H1 (cell line): ENCODE data around the gene RPL14. TPM values are rescaled to one million over a fixed set of nuclear protein-coding genes. Genes with fewer than 3 reads are reported as not detected.

Experiments
- CTCF ChIA-PET: fragments of 300-600 bp; sonication (Branson Sonifier 250); formaldehyde crosslinking; loops from one replicate; lab custom pipeline; 2021; ENCODE audit not compliant: partially characterized antibody; lab: Charles Lee
- POLR2A ChIA-PET: fragments of 300-600 bp; sonication (Branson Sonifier 250); formaldehyde crosslinking; loops from one replicate; lab custom pipeline; 2021; ENCODE audit warnings: inconsistent platforms; ENCODE audit not compliant: partially characterized antibody; lab: Charles Lee
- DNase-seq, 2 experiments: peaks; one replicate each; pipeline versions ENCODE4 v3.0.0 to v3.0.0-alpha.2; 2010 to 2022; ENCODE audit warnings: low spot score in 2 of 2, low read depth in 1 of 2, mixed read lengths in 1 of 2
- FAIRE-seq: peaks from 2 replicates; lab custom pipeline; 2011; peaks lifted over from hg19 to GRCh38; lab: Jason Lieb, UNC
- H2AFZ ChIP-seq: 2 replicates; pipeline ENCODE4 v1.8.1; 2012; ENCODE audit warnings: low read length, inconsistent platforms
- H2AK5ac ChIP-seq: 2 replicates; pipeline ENCODE4 v1.6.1; 2013; ENCODE audit warnings: low read depth, low read length
- H2BK120ac ChIP-seq: replicated peaks from 2 replicates; pipeline ENCODE3; 2013; ENCODE audit warnings: low read depth, low read length, inconsistent platforms
- H2BK12ac ChIP-seq: 2 replicates; pipeline ENCODE4 v1.6.1; 2013; ENCODE audit warnings: low read depth, low read length
- H2BK15ac ChIP-seq: 2 replicates; pipeline ENCODE4 v1.6.1; 2013; ENCODE audit warnings: low read length
- H2BK20ac ChIP-seq: 2 replicates; pipeline ENCODE4 v1.6.1; 2013; ENCODE audit warnings: low read length
- H2BK5ac ChIP-seq: 2 replicates; pipeline ENCODE4 v1.6.1; 2013; ENCODE audit warnings: low read depth, low read length
- H3K14ac ChIP-seq: 2 replicates; pipeline ENCODE4 v1.6.1; 2013; ENCODE audit warnings: inconsistent platforms; ENCODE audit not compliant: insufficient read length
- H3K18ac ChIP-seq: 2 replicates; pipeline ENCODE4 v1.6.1; 2013; ENCODE audit warnings: low read length; ENCODE audit errors: extremely low read depth
- H3K23ac ChIP-seq: 2 replicates; pipeline ENCODE4 v1.6.1; 2013; ENCODE audit warnings: inconsistent platforms; ENCODE audit not compliant: insufficient read length
- H3K23me2 ChIP-seq: 2 replicates; pipeline ENCODE4 v1.6.1; 2013; ENCODE audit warnings: low read depth, low read length
- H3K27ac ChIP-seq: 2 replicates; pipeline ENCODE4 v1.6.1; 2011; ENCODE audit warnings: low read depth, low read length, inconsistent platforms
- H3K27me3 ChIP-seq, 4 experiments: replicated peaks in 1 of 4; 1 replicate in 1 of 4; 2 replicates in 3 of 4; pipeline versions ENCODE4 v1.6.1 to v1.8.1; 2011 to 2013; ENCODE audit warnings: low read length in 3 of 4, mild to moderate bottlenecking in 3 of 4, inconsistent platforms in 2 of 4, mixed read lengths in 2 of 4, moderate library complexity in 1 of 4; ENCODE audit not compliant: control insufficient read depth in 3 of 4, insufficient read depth in 3 of 4; ENCODE audit errors: extremely low read depth in 1 of 4
- H3K36me3 ChIP-seq, 4 experiments: 2 replicates each; pipeline versions ENCODE4 v1.6.1 to v1.8.1; 2011 to 2013; ENCODE audit warnings: mild to moderate bottlenecking in 4 of 4, low read length in 3 of 4, moderate library complexity in 2 of 4, control low read depth in 1 of 4, inconsistent platforms in 1 of 4; ENCODE audit not compliant: insufficient read depth in 4 of 4, control insufficient read depth in 2 of 4
- H3K4ac ChIP-seq: replicated peaks from 2 replicates; pipeline ENCODE3; 2013; ENCODE audit warnings: low read length, low read depth, mixed read lengths, inconsistent platforms; ENCODE audit not compliant: insufficient read length
- H3K4me1 ChIP-seq, 4 experiments: replicated peaks in 1 of 4; 1 replicate in 1 of 4; 2 replicates in 3 of 4; pipeline versions ENCODE4 v1.6.1 to v1.8.1; 2011 to 2013; ENCODE audit warnings: low read length in 3 of 4, inconsistent platforms in 2 of 4, mixed read lengths in 1 of 4; ENCODE audit not compliant: insufficient read depth in 4 of 4, control insufficient read depth in 3 of 4
- H3K4me2 ChIP-seq, 2 experiments: 2 replicates each; pipeline versions ENCODE4 v1.6.1 to v1.8.1; 2011 to 2013; ENCODE audit warnings: low read depth in 2 of 2, low read length in 2 of 2, control low read depth in 1 of 2, inconsistent platforms in 1 of 2, mild to moderate bottlenecking in 1 of 2; ENCODE audit not compliant: insufficient read depth in 1 of 2
- H3K4me3 ChIP-seq, 4 experiments: fragments of 200-600, 300-600 bp in 1 of 4; sonication (generic), shearing (Covaris generic), sonication (Bioruptor Twin) in 1 of 4; 2 replicates each; pipeline versions ENCODE4 v1.5.1 to v1.8.1; 2011 to 2016; ENCODE audit warnings: low read length in 4 of 4, low read depth in 3 of 4, control low read depth in 2 of 4, inconsistent platforms in 2 of 4, mild to moderate bottlenecking in 2 of 4, mixed read lengths in 1 of 4, moderate library complexity in 1 of 4; ENCODE audit not compliant: insufficient read depth in 2 of 4; ENCODE audit errors: extremely low read depth in 1 of 4
- H3K56ac ChIP-seq: replicated peaks from 2 replicates; pipeline ENCODE3; 2013; ENCODE audit warnings: low read depth, mild to moderate bottlenecking, mixed read lengths, low read length, inconsistent platforms; ENCODE audit not compliant: insufficient read length
- H3K79me1 ChIP-seq: 2 replicates; pipeline ENCODE4 v1.6.1; 2013; ENCODE audit warnings: low read depth, low read length, control low read depth
- H3K79me2 ChIP-seq, 2 experiments: 2 replicates each; pipeline versions ENCODE4 v1.6.1 to v1.8.1; 2012 to 2013; ENCODE audit warnings: low read length in 2 of 2, mild to moderate bottlenecking in 2 of 2, inconsistent platforms in 1 of 2; ENCODE audit not compliant: insufficient read depth in 2 of 2, control insufficient read depth in 1 of 2
- H3K9ac ChIP-seq, 4 experiments: replicated peaks in 1 of 4; 1 replicate in 1 of 4; 2 replicates in 3 of 4; pipeline versions ENCODE4 v1.6.1 to v1.8.1; 2011 to 2013; ENCODE audit warnings: low read depth in 3 of 4, low read length in 3 of 4, control low read depth in 2 of 4, mild to moderate bottlenecking in 2 of 4, moderate library complexity in 2 of 4, inconsistent platforms in 1 of 4; ENCODE audit errors: extremely low read depth in 1 of 4
- H3K9me3 ChIP-seq, 2 experiments: 2 replicates each; pipeline versions ENCODE4 v1.6.1 to v1.8.1; 2012 to 2013; ENCODE audit warnings: mild to moderate bottlenecking in 2 of 2, moderate library complexity in 2 of 2, control low read depth in 1 of 2, inconsistent platforms in 1 of 2, low read depth in 1 of 2, low read length in 1 of 2, mixed read lengths in 1 of 2; ENCODE audit not compliant: insufficient read depth in 2 of 2
- H4K20me1 ChIP-seq, 2 experiments: replicated peaks in 1 of 2; 2 replicates each; pipeline versions ENCODE3 to v1.8.1; 2011 to 2013; ENCODE audit warnings: inconsistent platforms in 2 of 2, low read length in 2 of 2, mild to moderate bottlenecking in 1 of 2; ENCODE audit not compliant: insufficient read depth in 2 of 2, control insufficient read depth in 1 of 2
- H4K5ac ChIP-seq: 2 replicates; pipeline ENCODE4 v1.6.1; 2013; ENCODE audit warnings: low read length, low read depth, mixed read lengths, inconsistent platforms; ENCODE audit not compliant: insufficient read length
- H4K8ac ChIP-seq: 2 replicates; pipeline ENCODE4 v1.8.0; 2013; ENCODE audit warnings: mild to moderate bottlenecking, moderate library complexity, low read length, inconsistent platforms; ENCODE audit not compliant: insufficient read depth; ENCODE audit errors: extremely low read depth
- H4K91ac ChIP-seq: replicated peaks from 2 replicates; pipeline ENCODE3; 2013; ENCODE audit warnings: low read length, mixed read lengths, inconsistent platforms; ENCODE audit not compliant: insufficient read length
- GTF2F1 ChIP-seq: IDR thresholded peaks from 2 replicates; pipeline ENCODE4 v1.6.1; 2012; ENCODE audit warnings: low read depth, low read length, improper control_type of control experiment, borderline replicate concordance
- JUN ChIP-seq: IDR thresholded peaks from 2 replicates; pipeline ENCODE4 v1.6.1; 2011; ENCODE audit warnings: low read depth, mild to moderate bottlenecking, improper control_type of control experiment, low read length
- JUND ChIP-seq: IDR thresholded peaks from 2 replicates; pipeline ENCODE4 v1.6.1; 2011; ENCODE audit warnings: mild to moderate bottlenecking, improper control_type of control experiment, low read length
- SP1 ChIP-seq: IDR thresholded peaks from 2 replicates; pipeline ENCODE4 v1.6.1; 2011; ENCODE audit warnings: low read depth, low read length
- SP4 ChIP-seq: IDR thresholded peaks from 2 replicates; pipeline ENCODE4 v1.6.1; 2012; ENCODE audit warnings: low read length, inconsistent platforms
- SUZ12 ChIP-seq: fragments of 200-600 bp; sonication (generic); IDR thresholded peaks from 2 replicates; pipeline ENCODE4 v1.6.1; 2012; ENCODE audit warnings: mild to moderate bottlenecking, inconsistent platforms, low read length, moderate library complexity, mixed read lengths
- WGBS, 2 experiments: shearing (Covaris generic) in 1 of 2; methylation state at CpG; one replicate each; pipeline versions ENCODE4 v1.1.6 to v1.1.7; 2013 to 2015; ENCODE audit warnings: low lambda C conversion rate in 2 of 2, mixed read lengths in 2 of 2, inconsistent platforms in 1 of 2, low coverage in 1 of 2, missing lambda C conversion rate in 1 of 2; ENCODE audit not compliant: insufficient replicate concordance in 2 of 2, insufficient coverage in 1 of 2, insufficient read length in 1 of 2; ENCODE audit errors: extremely low coverage in 1 of 2, missing lambda C conversion rate in 1 of 2; 5-methylcytosine and 5-hydroxymethylcytosine counted together
- polyA plus RNA-seq, 7 experiments: library from polyadenylated mRNA; depleted of rRNA in 3 of 7; stranded (reverse) in 5 of 7; unstranded in 2 of 7; fragments of >200 nt in 5 of 7; fragments of 200-250 nt in 2 of 7; gene quantifications; 1 replicate in 5 of 7; 2 replicates in 1 of 7; 4 replicates in 1 of 7; pipeline versions ENCODE4 v1.2.1 to v1.2.3, GENCODE V29; 2011 to 2013; ENCODE audit warnings: missing spikeins in 2 of 7, mixed read lengths in 2 of 7
- total RNA-seq: library from RNA; stranded (reverse); fragmentation: NEBNext Ultra II Directional; extraction: Animal tissue kit (Norgen Biotek cat#: 25700); gene quantifications from 2 replicates; pipeline ENCODE4 v1.2.1, GENCODE V29; 2021

The RPL14 gene
- total and polyA plus RNA-seq, 2 of the 8 experiments (the other 6 are each of a cell fraction or from before 2014, with no cell fraction given): 1,192 to 2,341 TPM

DNA sequence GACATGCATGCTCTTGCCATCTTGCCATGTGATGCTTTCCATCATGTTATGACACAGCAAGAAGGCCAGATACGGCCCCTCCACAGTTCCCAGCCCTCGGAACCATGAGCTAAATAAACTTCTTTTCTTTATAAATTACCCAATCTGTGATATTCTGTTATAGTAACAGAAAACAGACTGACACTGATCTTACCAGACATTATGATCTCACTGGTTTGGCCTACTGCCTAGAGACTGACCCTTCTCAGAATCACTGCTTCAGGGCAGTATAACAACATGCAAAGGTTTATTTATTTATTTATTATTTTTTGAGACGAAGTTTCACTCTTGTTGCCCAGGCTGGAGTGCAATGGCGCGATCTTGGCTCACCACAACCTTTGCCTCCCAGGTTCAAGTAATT is 33.8 kb downstream of the RPL14 start:
- no peak overlapping the region for H3K4me3 ChIP-seq
- H2BK120ac ChIP-seq: no peak overlapping the region
- 97% methylated on average over 5 of the region's 5 CpGs; no CpG with 5 or more reads in 1 of the 2 experiments for WGBS, 2 experiments
- no peak overlapping the region for H4K8ac ChIP-seq
- POLR2A ChIA-PET: no interaction called here
- H3K4me2 ChIP-seq: no peak overlapping the region
- H2BK20ac ChIP-seq: no peak overlapping the region
- no peak for TF ChIP-seq JUN
- no peak for TF ChIP-seq SP1
- TF ChIP-seq GTF2F1: no peak
- TF ChIP-seq SP4: no peak
- no peak for TF ChIP-seq SUZ12
- no peak for TF ChIP-seq JUND
- peaks cover 3 to 17% (median 10%) of the 10 kb centered on the region in 4 experiments; a peak in 6 of 8 replicates for H3K36me3 ChIP-seq
- no peak overlapping the region for H3K18ac ChIP-seq
- no peak overlapping the region for H4K5ac ChIP-seq
- H3K27ac ChIP-seq: no peak overlapping the region
- no peak overlapping the region for H3K9ac ChIP-seq
- no peak overlapping the region for H2BK12ac ChIP-seq
- H3K56ac ChIP-seq: no peak overlapping the region
- DNase-seq (no peak), FAIRE-seq (no peak)
- no peaks in the 10 kb centered on the region for H3K4me1 ChIP-seq
- no peak overlapping the region for H3K23ac ChIP-seq
- H2BK5ac ChIP-seq: no peak overlapping the region
- H4K91ac ChIP-seq: no peak overlapping the region
- H3K4ac ChIP-seq: no peak overlapping the region
- peaks cover 0 to 2% (median 0%) of the 10 kb centered on the region in 4 experiments; a peak in 1 of 7 replicates for H3K27me3 ChIP-seq
- H2AK5ac ChIP-seq: no peak overlapping the region
- H3K79me2 ChIP-seq: no peaks in the 10 kb centered on the region
- H4K20me1 ChIP-seq: no peaks in the 10 kb centered on the region
- no peaks in the 10 kb centered on the region; the same call in 1 of the 2 replicates for H3K23me2 ChIP-seq
- no peak overlapping the region for H2BK15ac ChIP-seq
- H3K79me1 ChIP-seq: no peaks in the 10 kb centered on the region
- no peak overlapping the region for H3K14ac ChIP-seq
- H2AFZ ChIP-seq: no peak overlapping the region
- CTCF ChIA-PET: interaction anchor here (0.6 kb wide), 1 partner anchor 309 kb away, joined by 3 read pairs; no protein-coding TSS in a partner anchor
- peaks cover 15 to 17% of the 10 kb centered on the region in 2 experiments for H3K9me3 ChIP-seq
